Pulmonary artery endothelial cell (primary cell): ENCODE measurements around the gene FBXO9. TPM values are rescaled to one million over a fixed set of nuclear protein-coding genes. Genes with fewer than 3 reads are reported as not detected.

Experiments used
- DNase-seq: peaks from one replicate; pipeline ENCODE4 v3.0.0-alpha.2; 2011; ENCODE audit warnings: low read depth, low spot score
- total RNA-seq: library from RNA; depleted of rRNA; stranded (reverse); fragments of >200 nt; gene quantifications from 2 replicates; pipeline ENCODE4 v1.2.3, GENCODE V29; 2014

FBXO9 gene
- 17.7 and 26.3 TPM in 2 replicates for total RNA-seq

DNA sequence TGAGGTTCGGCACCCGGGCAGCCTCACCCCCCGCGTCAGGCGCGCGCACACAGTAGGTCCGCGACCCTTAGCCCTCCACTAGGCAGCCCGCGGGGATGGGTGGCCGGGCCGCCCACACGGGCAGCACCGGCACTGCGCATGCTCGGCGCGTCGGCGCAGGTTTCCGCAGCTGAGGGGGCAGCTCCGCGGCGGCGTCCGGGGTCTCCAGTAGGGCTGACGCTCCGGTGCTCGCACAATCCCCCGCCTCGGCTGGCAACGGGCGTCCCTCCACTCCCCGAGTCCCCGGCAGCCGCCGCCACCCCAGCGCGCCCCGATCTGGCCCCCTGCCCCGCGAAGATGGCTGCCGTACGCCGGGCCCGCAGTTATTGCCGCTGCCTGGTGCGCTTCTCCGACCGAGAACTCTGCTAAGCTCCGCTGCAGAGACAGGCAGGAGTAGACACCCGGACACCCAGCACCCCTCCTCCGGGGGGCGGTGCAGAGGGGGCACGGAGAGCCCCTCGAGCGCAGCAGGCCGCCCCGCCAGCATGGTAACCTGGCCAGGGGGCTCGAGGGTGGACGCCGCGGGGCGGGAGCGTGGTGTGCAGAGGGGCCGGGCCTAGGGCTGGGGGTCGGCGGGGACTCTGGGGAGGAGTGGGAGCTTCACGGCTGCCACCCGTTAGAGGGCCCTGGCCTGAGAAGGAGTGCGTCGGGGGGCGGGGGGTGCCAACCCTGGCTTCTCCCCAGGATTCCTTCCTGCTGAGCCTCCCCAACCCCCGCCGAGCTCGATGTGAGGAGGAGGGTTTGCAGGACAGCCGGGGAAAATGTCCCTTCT is at the start of gene FBXO9:
FBXO9 (plus strand) TSS at position 139 of the 811 bp plus-strand sequence; CDS start at position 525, 386 bp downstream.
- no peak for DNase-seq

DNA sequence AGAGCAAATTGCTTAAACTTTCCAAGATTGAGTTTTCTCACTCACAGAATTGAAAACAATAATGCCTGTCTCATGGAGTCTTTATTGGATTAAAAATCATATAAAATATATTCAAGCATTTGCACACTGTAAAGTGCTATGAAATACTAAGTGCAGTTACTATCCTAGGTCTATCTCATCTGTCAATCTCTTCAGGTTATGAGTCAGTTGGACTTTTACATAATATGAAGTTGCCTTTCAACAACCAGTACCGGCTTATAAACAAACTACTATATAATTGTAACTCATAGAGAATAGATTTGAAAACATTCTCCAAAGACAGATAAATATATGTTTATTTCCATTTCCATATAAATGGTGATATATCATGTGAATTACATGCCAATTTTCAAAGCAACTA is 49.7 kb upstream of the FBXO9 start:
- no peak for DNase-seq

DNA sequence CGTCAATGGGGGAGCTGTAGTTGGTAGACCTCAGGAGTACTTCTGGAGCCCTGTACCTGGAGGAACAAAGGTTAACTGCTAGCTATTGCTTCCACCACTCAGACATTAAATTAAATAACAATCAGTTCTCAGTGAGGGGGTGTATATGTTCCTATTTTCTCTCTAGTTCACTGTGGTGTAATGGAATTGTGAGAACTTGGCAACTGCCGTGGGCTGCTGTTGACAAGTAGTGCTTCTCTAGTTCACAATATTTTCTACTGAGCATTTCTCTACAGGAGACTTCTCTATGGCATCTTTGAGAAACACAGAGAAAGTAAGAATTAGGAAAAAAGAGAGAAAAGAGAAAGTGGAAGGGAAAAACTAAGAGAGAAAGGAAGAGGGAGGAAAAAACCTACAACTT is 46.8 kb upstream of the FBXO9 start:
- no peak for DNase-seq

DNA sequence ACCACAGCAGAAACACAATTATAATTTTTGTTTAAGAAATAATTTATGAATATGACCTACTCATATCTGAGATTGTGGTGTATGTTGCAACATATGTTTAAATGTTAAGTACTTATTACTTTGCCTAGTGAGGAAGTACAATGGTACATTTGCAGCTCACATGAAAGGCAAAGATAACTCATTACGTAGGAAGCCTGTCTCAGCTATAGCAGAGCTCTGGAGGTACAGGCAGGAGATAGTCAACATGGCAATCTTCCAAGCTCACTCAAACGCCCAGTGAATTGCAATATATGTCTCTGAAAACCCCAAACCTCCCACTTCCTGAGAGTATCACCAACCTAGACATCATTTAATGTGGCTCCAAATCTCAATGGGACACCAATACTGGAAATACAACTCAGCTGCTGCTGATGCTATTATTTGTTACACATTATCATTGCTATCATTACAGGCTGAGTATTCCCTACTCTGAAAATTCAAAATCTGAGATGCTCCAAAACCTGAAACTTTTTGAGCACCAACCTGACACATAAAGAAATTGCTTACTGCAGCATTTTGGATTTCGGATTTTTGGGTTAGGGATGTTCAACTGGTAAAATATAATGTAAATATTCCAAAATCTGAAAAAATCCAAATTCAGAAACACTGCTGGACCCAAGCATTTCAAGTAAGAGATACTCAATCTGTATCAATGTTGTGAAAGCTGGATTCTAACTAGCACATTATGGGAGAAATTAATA is 45.0 kb upstream of the FBXO9 start:
- no peak for DNase-seq

DNA sequence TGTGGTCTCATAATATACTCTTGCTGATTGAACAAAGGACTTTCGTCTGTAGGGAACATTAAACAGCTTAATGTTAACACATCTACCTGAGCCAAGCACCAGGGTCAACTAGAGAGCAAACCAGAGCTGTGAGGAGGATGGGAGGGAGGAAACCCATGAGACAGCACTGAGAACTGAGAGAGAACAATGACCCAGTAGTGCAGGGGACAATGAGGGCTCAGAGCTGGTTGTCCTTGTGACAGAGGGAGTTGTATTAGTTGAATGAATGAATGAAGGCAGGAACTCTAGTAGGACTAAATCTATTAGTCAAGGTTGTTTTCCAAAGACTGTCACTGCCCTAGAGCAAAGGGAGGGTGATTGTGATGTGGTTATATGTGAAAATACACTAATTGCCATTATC is 41.9 kb upstream of the FBXO9 start:
- DNase-seq, result no peak

DNA sequence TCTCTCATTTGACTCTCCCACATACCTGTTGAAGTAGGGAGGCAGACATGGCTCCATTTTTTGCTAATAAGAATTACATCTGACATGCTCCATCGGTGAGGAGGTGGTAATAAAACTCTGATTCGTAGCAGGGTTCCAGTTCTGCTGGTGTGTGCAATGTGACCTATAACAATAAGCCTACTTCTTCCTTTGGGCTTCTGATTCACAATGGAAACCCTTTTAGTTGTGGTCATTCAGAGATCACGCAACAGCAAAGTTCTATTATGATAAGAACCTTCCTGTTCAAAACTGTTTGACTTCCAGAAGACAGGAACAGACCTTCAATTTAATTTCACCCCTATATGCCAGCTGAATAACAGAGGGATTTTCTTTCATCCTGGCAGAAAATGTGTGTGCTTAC is 38.7 kb upstream of the FBXO9 start:
- DNase-seq, result no peak

DNA sequence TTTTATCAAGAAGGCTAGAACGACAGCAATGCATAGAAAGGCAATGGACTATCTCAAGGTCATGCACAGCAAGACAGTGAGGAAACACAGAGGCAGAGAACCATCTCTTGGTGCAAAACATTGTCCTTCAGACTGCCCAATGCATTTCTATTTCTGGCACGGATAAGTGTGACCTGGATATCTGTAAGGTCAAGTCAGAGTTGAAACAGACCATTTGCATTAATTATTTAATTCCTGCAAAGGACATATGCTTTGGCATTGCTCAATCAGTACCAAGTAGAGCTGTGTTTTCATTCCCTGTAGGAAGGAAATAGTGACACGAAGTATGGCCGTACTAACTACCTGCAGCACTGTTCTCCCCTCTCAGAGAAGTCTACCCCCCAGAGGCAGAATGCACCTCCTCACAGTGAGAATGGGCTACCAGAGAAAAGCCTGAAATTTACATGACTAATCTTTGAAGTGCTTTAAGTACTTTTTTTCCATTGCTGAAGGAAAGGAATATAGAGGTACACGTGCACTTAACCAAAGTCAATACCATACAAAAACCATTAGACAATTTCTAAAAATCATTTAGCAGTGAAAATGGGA is 38.0 kb upstream of the FBXO9 start:
- DNase-seq, result no peak

DNA sequence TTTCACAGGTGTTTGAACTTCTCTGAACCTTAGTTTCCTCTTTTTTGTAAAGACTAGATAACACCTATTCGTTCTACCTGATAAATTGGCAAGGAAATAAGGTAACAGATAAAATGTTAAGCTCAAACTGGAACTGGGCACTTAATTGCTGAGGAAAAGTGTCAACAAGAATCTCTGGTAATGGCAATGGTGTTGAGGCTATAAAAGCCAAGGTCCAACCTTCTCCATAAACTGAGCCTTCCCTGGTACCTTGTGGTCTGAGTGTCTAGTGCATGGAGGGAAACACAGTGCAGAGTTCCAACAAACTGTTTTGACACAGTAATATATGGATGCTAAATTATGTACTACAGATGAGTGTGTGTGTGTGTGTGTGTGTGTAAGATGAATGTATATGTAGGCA is 36.7 kb upstream of the FBXO9 start:
- no peak for DNase-seq

DNA sequence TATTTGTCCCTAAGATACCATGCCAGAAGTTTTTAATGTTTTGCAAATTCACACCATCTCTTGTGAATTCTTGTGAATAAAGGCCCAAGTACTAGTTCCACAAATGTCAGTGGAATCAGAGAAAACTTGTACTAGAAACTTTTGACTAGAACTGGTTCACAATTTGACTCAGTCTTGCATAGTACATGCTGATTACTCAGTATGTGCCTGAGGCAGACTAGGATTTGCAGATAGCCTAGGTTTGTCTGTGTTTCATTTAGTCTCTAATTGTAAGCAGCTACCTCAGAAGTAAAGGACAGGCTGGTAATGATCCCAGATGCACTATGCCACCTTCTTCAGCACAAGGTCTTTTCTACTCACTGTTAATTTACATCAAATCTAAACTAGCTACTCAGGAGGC is 35.9 kb upstream of the FBXO9 start:
- DNase-seq, result no peak

DNA sequence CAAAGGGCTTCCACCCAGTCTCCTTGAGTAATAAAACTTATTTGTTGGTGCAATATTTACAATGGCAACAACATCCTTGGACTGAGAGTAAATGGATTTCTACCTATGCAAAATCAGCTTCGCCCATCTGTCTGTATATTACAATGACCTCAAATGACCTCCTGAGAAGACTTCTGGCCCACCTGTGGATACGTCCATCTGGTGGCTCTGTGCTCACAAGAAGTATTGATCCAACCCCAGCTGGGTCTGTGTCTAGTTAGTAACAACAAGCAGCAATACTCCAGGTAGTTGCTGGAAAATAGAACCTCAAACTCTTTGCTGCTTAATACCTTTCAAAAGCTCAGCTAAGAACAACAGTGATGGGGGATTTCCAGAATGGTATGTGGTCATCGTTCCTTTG is 35.4 kb upstream of the FBXO9 start:
- DNase-seq, result no peak

DNA sequence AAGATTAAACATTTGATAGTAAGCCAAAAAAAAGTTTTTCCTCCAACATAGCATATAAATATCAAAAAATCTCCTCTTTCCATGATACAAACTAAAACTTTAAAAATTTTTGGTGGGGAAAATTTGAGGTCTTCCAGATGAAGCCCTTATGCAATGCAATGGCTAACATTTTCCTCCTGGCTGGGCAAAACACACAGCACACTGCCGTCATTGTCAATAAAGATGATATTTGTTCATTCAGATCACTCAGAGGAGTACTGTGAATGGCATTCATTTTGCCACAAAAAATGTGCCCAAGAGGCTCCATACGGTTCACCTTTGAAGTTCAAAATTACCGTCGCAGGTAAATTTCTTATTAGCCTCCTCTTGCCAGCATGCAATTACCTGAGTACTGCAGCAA is 33.9 kb upstream of the FBXO9 start:
- no peak for DNase-seq

DNA sequence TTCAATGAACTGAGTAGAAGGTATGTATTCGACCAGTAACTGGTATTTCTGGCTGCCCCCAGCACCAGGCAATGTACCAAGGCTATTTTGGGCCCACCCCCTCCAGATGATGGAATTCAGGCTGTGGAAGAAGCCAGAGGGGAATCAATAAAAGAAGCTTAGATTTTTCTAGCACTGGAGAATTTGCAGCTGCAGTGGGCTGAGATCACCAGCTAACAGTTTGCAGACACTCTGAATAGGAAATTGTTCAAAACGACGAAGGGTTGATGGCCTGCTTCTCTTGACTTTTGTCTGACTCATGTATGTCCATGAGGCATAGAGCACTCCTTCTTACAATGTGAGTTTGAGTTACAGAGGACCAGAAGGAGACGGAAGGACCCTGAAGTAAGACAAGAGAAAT is 32.4 kb upstream of the FBXO9 start:
- no peak for DNase-seq

DNA sequence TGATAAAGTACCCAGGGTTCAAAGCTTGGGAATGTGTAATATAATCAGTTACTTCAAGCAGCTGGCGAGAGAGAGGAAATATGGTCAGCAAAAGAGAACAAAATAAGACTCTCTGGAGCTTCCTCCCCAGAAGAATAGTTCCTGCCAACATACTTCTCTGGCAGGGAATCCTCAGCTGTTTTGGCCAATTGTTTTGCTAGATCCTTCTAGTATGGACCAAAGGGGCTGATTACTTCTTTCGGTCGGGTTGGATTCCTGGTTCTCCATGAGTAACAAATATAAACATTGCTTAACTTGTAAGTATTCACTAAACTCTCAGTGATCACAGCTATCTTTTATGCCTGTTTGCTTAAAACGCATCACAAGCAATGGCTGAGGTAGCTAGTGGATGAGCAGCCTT is 31.4 kb upstream of the FBXO9 start:
- DNase-seq, result peak; percentile 32

DNA sequence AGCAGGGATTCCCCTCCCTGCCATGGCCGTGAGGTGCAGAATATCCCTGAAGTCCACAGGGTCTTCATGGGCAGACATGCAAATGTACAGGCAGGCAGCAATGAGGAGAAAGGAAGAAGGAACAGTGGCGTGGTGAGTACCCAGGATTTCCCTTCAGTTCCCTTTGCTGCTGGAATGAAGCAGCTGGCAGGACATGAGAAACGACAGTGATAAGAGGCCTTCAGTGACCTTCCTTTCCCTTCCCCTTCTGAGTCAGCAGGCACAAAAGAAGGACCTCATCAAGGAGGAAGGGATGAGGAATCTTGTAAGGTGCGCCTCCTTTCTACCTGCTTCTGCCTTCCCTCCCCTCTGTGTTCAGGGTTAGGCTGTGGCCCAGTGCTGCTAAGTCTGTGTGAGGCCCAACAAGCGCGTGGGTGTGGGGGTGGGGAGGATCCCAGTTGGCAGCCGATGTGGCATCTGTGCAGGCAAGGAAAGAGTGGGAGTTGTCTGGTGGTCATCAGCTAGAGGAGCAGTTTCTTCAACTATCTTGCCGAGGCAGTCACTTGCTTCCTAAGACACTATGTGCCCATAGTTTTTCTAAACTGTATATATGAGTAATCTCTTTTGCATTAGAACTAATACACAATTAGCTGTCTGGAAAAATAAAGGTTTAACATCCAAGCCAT is 29.5 kb upstream of the FBXO9 start:
- DNase-seq, result no peak

DNA sequence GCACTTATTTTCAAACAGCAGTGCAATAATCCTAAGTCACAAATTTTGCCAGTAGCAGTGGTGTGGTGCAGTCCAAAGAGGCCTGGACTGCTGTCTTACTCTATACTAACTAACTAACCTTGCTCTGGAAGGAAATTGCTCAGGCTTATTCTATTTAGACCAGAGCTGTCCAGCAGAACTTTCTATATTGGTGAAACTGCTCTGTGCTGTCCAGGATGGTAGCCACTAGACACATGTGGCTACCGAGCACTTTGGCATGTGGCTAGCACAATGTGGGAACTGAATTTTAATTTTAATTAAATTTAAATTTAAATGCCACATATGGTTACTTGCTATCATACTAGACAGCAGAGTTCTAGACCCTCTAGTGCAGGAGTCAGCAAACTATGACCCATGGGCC is 27.1 kb upstream of the FBXO9 start:
- DNase-seq, result no peak

DNA sequence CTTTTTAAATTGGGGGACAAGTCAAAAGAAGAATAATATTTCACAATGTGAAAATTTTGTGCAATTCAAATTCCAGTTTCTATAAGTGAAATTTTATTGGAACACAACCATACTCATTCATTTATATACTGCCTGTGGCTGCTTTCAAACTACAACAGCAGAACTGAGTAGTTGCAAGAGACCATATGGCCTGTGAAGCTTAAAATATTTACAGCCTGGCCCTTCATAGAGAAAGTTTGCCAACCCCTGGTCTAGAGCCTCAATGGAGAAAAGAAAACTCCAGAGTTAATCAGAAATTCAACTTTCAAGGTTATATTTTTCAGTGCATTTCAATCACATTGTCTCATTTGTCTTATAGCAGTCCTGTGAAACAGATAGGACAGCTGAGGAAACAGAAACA is 26.6 kb upstream of the FBXO9 start:
- DNase-seq, result no peak

DNA sequence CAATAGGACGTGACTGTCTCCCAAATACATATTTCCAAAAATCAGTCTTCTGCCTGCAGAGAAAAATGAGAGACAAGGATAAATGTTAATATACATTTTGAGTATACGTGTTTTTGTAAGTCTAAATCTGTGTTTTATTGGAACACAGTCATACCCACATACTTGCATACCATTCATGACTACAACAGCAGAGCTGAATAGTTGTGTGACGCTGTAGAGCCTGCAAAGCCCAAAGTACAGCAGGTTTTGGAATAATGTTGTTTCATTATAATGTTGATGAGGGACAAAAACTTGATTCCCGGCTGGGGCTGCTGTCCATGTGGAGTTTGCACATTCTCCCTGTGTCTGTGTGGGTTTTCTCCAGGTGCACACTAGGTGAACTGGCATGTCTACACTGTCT is 23.8 kb upstream of the FBXO9 start:
- DNase-seq, result no peak

DNA sequence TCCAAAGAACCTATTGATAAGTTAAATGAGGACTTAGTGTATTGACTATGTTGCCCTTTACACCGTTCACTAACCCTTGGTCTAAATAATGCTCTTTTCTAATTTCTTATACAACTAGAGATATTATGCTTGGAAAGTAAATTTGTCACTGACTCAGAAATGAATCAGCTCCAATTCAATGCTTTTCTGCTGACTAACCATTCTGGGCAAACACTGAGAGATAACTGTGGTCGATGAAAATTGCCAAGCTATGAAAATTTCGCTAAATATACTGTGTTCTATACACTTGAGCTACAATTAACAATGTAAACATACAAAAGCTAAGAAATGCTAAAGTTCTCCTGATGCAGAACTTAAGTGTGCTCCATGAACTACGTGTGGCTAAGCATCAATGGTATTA is 23.1 kb upstream of the FBXO9 start:
- no peak for DNase-seq

DNA sequence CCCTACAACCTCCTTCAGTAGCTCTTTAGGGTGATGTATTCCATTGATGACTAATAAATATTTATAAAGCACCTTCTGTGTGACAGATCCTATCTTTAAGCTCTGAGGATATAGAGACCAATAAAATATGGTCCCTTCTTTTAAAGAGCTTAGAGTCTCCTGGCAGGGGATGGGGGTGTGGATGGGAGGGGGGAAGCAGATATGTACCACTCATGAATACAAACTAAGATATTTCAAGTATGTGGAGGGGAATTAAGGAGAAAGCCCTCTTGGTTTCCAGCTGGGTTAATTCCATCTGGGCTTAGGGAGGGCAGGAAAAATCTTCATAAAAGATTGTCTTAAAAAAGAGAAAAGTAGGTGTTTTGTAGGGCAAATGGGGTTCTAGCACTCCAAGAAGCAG is 21.6 kb upstream of the FBXO9 start:
- DNase-seq, result no peak

DNA sequence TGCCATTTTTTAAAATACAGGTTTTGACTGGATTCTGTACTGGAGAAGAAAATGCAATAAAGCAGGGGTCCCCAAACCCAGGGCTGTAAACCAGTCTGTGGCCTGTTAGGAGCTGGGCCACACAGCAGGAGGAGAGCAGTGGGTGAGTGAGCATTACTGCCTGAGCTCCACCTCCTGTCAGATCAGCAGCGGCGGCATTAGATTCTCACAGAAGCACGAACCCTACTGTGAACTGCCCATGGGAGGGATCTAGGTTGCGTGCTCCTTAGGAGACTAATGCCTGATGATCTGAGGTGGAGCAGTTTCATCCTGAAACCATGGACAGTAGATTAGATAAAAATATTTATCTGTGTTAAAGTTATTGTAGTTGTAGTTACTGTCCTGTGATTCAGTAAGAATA is 21.1 kb upstream of the FBXO9 start:
- DNase-seq, result no peak

DNA sequence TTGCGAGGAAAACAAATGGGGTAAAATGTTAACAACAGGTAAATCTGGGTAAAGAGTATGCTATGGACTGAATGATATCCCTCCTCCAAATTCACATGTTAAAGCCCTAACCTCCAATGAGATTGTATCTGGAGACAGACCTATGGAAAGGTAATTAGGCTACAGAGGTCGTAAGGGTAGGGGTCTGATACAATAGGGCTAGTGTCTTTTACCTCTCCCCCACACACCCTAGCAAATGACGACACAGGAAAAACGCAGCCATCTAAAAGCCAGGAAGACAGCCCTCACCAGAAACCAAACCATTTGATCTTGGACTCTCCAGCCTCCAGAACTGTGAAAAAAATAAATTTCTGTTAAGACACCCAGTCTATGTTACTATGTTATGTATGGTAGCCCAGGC is 20.6 kb upstream of the FBXO9 start:
- no peak for DNase-seq
